ENCODE measurements around the gene PLEKHG2.
"Not testable (repeated sequence)": the region's sequence is repeated elsewhere in the genome, so short reads cannot be mapped to it uniquely, and the experiment has no call there.

PLEKHG2 gene

DNA sequence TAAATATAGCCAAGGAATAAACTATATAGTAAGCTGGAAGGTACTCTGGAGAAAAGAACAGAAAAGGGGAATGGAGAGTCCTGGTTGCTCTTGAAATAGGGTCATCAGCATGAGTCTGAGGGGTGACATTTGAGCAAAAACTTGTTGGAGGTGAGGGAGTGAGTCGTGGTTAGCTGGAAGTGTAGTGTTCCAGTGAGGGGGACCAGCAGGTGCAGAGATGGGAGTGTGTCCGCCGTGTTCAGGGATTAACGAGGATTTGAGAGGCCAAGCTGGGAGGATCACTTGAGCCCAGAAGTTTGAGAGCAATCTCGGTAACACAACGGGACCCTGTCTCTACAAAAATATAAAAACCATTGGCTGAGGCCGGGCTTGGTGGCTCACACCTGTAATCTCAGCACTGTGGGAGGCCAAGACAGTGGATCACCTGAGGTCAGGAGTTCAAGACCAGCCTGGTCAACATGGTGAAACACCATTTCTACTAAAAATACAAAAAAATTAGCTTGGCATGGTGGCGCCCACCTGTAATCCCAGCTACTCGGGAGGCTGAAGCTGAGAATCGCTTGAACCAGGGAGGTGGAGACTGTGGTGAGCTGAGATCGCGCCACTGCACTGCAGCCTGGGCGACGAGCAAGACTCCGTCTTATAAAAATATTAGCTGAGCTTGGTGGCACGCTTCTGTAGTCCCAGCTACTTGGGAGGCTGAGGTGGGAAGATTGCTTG, 34.1 kb downstream of the PLEKHG2 start:
- DNase-seq (ENCODE audit: low read depth) = no peak

DNA sequence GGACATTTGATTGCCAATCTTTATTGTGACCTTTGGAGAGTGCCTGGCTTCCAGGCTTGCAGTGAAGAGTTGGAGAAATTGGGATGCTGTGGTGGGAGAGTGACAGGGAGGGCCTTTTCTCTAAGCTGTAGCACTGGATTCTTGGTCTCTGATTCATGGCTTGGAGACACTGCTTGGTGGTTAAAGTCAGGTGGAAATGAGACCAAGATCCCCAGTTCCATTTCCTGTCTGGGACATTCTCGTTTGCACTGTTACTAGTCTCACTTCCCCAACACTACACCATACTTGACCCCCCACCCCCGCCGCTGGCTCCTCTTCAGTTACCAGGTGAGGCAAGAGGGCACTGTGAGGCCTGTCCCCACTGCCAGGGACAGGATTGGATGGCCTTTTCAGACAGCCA, 35.8 kb downstream of the PLEKHG2 start:
- DNase-seq (ENCODE audit: low read depth) = no peak

DNA sequence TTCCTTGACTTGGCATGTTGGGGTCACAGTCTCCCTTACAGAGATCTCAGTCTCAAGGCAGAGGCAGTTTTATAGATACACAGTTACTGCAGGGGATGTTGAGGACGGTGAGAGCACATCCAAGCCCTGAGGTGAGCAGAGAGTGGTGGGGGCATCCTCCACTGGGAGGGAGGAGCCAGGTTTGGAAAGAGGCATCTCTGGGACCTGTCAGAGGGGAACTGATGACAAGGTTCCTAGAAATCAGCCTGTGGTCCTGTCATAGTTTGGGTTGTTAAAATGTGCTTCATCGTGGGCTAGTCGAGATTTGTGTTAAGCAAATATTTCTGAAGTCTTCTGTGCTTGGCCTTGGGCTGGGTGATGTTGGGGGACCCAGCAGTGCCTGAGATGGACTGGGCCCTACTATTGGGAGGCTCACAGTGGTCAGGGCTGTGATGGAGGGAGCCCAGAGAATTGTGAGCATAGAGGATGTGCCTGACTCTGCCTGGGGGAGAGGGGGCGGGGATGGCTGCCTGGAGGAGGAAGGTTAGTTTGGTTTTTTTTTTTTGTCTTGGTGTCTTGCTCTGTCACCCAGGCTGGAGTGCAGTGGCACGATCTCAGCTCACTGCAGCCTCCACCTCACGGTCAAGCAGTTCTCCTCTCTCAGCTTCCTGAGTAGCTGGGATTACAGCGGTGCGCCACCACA, 36.8 kb downstream of the PLEKHG2 start:
- no peak for DNase-seq (ENCODE audit: low read depth)

DNA sequence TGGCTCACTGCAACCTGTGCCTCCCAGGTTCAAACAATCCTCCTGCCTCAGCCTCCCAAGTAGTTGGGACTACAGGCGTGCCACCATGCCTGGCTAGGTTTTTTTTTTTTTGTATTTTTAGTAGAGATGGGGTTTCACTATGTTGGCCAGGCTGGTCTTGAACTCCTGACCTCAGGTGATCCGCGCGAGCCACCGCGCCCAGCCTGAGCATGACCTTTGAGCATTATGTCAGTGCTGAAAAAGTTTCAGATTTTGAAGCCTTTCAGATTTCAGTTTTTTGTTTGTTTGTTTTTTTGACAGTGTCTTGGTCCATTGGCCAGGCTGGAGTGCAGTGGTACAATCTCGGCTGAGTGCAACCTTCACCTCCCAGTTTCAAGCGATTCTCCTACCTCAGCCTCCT, 38.8 kb downstream of the PLEKHG2 start:
- not testable (repeated sequence) for DNase-seq (ENCODE audit: low read depth)

DNA sequence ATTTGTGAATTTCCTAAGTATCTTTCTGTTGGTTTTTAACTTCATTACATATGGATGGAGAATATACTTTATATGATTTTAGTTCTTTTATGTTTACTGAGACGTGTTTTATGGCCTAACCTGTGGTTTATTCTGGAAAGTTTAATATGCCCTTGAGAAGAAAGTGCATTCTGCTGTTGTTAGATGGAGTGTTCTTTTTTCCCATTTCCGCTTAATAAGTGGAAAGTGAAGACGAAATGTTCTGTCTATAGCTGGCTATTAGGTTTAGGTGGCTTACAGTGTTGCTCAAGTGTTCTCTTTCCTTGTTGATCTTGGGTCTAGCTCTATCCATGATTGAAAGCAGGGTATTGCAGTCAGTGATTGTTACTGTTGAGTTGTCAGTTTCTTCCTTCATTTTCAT, 50.9 kb downstream of the PLEKHG2 start:
- no peak for DNase-seq (ENCODE audit: low read depth)

DNA sequence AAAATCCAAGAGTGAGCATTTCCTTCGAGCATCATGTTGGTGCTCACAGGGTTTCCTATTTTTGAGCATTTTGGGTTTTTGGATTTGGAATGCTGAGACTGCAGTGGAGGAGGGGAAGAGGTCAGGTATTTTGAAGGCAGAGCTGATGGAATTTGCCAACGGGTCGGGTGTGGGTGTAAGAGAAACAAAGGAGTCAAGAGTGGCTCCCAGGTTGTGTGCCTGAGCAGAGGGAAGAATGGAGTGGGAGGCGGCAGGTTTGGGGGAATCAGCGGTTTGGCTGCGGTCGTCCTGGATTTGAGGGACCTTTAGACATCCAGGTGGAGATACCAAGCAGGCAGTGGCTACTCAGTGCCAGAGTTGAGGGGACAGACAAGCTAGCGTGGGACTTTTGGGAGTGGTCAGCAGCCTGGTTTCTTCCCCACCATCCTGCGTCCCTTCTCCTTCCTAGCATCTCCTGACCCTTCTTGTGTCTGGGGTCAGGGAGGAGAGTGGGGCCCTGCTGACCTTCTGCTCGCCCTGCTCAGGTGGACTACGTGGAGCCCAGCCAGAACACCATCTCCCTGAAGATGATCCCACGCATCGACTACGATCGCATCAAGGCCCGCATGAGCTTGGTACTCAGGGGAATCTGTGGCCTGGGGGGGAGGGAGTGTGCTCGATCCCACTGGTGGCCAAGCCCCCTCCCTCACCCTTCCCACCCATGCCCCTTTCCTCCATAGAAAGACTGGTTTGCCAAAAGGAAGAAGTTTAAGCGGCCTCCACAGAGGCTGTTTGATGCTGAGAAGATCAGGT, 53.7 kb downstream of the PLEKHG2 start:
- no peak for DNase-seq (ENCODE audit: low read depth)

DNA sequence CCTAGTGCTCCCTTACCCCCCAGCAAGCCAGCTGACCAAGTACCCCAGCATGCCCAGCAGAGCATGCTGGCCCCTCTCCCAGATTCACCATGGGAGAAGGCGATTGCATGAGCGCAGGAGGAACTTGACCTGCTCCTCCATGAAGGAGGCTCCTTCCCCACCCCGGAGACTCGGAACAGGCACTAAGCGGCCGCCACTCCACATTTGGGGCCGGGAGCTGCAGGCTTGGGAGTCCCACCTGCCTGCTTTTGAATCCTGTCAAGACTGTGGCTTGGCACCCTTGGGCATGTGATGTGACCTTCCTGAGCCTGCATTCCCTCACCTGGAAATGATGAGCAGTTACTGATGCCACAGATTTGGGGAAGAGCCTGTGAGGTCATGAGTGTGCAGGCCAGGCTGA, 55.5 kb downstream of the PLEKHG2 start:
- no peak for DNase-seq (ENCODE audit: low read depth)

DNA sequence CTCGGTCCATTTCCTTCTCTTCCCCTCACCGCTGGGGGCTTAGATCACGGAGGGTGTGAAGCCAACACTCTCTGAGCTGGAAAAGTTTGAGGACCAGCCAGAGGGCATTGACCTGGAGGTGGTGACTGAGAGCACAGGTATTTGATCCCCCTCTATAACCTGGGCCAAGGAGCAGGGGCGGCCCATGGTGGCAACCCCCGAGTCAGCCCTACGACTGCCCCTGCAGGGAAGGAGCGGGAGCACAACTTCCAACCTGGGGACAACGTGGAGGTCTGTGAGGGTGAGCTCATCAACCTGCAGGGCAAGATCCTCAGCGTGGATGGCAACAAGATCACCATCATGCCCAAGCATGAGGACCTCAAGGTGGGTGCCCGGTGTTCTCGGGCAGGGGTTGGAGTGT, 56.6 kb downstream of the PLEKHG2 start:
- no peak for DNase-seq (ENCODE audit: low read depth)

DNA sequence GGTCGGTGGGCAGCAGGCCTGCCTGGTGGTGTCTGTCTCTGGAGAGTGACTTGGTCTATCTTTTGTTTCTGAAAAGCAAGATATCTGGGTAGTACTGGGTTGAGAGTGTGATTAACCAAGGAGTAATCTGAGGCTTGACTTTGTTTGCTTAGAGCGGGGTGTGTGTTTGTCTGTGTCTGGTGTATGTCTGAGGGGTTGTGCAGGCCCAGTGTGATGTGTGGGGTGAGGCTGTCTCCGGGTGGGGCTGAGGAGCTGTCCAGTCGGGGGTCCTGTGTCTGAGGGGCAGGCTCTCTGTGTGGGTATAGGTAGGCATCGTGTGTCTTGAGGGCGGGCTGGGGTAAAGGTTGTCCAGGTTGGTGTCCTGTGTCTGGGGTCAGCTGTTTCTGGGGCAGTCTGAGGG, 57.1 kb downstream of the PLEKHG2 start:
- no peak for DNase-seq (ENCODE audit: low read depth)

DNA sequence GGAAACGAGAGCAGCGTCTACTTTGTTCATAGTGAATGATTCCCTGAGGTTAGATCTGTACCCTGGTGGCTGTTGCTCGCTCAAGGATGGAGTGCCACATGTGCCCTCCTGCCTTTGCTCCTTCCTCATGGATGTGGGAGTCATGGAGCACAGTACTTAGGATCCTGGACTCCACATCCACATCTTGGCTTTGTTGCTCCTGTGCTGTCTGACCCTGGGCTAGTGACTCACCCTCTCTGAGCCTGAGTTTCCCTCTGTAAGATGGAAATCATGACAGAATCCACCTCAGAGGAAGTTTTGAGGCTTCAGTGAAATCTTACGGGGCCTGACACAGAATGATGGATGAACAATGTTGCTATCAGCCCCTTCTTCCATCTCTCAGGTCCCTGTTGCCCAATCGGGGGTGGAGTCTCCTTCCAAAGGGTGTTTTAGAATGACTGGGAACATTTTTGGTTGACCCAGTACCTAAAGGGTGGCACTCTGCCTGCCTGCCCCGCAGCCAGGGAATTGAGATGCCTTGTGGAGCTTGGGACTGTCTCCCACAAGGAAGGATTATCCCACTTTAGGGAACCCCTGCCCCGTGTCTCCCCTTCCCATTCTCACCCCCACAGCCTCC, 58.4 kb downstream of the PLEKHG2 start:
- DNase-seq (ENCODE audit: low read depth) = no peak

DNA sequence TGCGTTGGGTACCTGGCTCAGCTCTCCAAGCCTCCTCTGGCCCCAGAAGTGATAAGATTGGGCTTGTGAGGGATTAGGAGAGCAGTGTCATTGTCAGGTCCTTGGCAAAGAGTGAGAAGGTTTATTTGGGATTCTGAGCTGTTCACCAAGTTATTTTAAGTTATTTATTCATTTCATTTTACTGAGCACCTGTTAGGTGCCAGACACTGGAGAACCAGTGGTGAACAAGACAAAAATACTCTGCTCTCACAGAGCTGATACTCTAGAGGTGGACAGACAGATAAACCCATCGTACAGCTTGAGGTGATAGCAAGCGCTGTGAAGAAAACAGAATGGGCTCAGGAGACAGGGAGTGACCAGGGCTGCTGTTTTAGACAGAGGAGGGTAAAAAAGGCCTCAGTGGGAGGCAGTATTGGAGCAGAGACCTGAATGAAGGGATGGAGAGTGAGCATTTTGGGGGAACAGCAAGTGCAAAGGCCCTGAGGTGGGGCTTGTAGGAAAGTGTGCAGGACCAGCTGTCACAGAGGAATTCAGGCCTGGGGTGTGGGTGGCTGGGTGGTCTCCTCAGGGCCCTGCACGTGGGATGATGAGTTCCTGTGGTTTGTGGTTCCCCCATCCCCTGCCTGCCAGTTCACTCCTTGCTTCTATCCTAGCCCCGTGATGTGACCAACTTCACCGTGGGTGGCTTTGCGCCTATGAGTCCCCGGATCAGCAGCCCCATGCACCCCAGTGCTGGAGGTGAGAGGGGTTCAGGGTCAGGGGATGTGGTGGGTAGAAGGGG, 59.5 kb downstream of the PLEKHG2 start:
- DNase-seq (ENCODE audit: low read depth) = no peak

DNA sequence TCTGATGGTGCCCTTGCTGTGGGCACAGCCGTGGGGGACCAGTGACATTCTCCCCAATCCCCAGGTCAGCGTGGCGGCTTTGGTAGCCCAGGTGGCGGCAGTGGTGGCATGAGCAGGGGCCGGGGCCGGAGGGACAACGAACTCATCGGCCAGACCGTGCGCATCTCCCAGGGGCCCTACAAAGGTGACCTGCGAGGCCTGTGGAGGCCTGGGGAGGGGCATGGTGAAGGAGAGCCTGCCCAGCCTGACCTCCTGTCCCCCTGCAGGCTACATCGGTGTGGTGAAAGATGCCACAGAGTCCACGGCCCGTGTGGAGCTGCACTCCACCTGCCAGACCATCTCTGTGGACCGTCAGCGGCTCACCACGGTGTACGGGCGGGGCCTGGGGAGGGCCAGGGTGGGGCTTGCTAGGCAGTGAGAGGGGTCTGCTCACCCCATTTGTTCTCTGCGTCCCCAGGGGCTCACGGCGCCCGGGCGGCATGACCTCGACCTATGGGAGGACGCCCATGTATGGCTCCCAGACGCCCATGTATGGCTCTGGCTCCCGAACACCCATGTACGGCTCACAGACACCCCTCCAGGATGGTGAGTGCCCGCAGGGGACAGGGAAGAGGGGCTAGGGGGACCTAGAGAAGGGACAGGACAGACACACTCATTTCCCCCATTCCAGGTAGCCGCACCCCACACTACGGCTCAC, 60.4 kb downstream of the PLEKHG2 start:
- DNase-seq (ENCODE audit: low read depth) = no peak

DNA sequence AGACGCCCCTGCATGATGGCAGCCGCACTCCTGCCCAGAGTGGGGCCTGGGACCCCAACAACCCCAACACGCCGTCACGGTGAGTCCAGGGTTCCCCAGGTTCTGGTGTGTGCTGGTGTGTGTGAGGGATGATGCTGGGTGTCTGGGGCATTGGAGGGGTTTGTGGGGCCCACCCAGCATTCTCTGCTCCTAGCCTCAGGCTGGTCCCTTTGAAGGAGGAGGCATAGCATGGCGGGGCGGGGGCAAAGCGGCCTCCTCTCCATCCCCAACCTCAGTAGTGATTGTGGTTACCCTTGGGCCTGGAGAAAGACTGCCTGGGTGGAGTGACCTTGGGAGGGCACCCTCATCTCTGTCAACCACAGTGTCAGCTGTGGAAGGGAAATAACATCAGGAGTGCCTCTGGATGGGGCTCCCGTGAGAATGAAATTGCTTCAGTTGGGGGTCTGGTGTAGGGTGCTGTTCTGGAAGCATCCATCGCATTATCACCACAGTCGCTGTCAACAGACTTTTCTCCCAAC, 61.0 kb downstream of the PLEKHG2 start:
- no peak for DNase-seq (ENCODE audit: low read depth)

DNA sequence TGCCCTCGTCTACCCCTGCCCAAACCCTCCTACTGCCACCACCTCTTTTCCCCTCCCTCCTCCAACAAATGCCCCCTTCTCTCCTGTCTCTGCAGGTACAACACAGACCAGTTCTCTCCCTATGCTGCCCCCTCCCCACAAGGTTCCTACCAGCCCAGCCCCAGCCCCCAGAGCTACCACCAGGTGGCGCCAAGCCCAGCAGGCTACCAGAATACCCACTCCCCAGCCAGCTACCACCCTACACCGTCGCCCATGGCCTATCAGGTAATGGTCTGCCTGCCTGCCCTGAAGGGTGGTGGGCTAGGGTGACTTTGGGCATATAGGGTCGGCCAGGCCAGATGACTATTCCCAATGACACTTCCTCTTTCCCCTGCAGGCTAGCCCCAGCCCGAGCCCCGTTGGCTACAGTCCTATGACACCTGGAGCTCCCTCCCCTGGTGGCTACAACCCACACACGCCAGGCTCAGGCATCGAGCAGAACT, 61.7 kb downstream of the PLEKHG2 start:
- DNase-seq (ENCODE audit: low read depth) = peak; percentile 46

DNA sequence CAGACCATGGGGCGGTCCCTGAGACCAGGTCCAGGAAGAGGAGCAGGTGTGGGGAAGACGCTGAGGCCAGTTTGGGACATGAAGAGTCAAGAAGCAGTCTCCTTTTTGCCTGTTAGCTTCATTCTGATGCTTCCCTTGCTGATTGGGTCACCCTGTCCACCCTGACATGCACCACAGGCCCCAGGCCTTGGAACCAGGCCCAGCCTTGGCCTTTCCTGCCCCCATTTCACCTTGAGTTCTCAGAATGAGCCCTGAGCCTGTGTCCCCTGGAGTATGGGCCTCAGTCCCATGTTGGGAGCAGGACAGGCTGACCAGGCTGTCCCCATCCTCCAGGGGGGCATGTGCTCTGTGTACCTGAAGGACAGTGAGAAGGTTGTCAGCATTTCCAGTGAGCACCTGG, 63.3 kb downstream of the PLEKHG2 start:
- no peak for DNase-seq (ENCODE audit: low read depth)

Data from stimulated activated CD8-positive, alpha-beta memory T cell treated with anti-CD3 and anti-CD28 coated beads, Interleukin-7, amount 100 ng/mL, for 24 hours (primary cell).